T-helper 1 cell treated with Interleukin-12 subunit alpha and Interleukin-12 subunit beta and Interleukin-4 antibody, amounts not matched to agents 30 ng/mL and 1 ng/mL, for 36 hours (primary cell): ENCODE measurements around the gene SPECC1. TPM values are rescaled to one million over a fixed set of nuclear protein-coding genes. Genes with fewer than 3 reads are reported as not detected.
"Not testable (repeated sequence)": the region's sequence is repeated elsewhere in the genome, so short reads cannot be mapped to it uniquely, and the experiment has no call there.

Experiments used
- intact Hi-C: fragments of 100-400 bp; cut with micrococcal nuclease; formaldehyde crosslinking; loops from one replicate; pipeline ENCODE4 v1.15.1; 2024
- total RNA-seq: library from RNA; stranded (reverse); gene quantifications from 2 replicates; pipeline ENCODE4 v1.2.3, GENCODE V29; 2022

The SPECC1 gene
- total RNA-seq, 1 donor from 2014 or later: 10.8 TPM

- intact Hi-C loops: not testable (repeated sequence)
Measured at GRCh38 chr17:20227720-20228370, 218.7 kb downstream of the SPECC1 start.

- intact Hi-C loops: no loop called here
Measured at GRCh38 chr17:20228410-20228809, 219.3 kb downstream of the SPECC1 start.

- intact Hi-C loops: no loop called here
Measured at GRCh38 chr17:20228860-20229259, 219.7 kb downstream of the SPECC1 start.

- intact Hi-C loops: loop anchor here (5.0 kb wide), 1 partner anchor 254 kb away; the partner anchor contains the start of gene AKAP10
Measured at GRCh38 chr17:20230924-20231323, 221.8 kb downstream of the SPECC1 start.

DNA sequence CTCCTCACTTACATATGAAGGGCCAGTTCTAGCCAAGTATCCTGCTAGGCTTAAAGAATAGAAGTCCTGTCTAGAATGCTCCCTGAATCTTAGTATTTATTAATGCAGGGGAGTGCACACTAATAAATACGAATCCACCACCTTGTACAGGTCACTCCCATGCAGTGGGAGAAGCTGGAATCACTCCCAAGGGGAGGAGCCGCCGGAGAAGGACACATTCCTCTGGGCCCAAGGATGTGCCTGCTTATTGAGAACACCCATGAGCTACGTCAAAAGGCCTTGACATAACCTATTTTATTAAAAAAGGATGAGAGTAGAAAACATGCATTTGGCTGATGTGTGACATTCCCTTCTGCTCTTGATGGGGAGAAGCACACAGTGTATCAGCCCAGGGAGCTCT is 223.5 kb downstream of the SPECC1 start:
- intact Hi-C loops: loop anchor here (5.0 kb wide), 1 partner anchor 255 kb away; the partner anchor contains the start of gene AKAP10

DNA sequence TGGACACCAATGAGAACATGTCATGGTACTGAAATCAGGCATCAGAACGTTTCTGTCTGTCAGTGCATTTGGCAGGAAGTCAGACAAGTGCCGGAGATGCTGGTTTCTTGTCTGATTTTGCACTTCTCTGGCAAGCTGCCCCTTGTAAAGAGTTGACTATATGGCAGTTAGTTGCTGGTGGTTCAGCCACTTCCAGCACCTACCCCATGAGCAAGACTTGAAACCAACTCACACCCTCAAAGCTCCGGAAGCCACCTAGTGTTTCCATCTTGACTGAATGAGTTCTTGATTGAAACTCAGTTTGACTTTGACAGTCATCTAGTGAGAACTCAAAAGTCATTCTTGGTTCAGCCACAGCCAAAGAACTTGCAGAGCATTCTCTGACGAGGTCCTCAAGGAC is 225.1 kb downstream of the SPECC1 start:
- intact Hi-C loops: loop anchor here (1.0 to 5.0 kb wide), 6 partner anchors 8 to 257 kb away; partner anchors contain the start of gene AKAP10

DNA sequence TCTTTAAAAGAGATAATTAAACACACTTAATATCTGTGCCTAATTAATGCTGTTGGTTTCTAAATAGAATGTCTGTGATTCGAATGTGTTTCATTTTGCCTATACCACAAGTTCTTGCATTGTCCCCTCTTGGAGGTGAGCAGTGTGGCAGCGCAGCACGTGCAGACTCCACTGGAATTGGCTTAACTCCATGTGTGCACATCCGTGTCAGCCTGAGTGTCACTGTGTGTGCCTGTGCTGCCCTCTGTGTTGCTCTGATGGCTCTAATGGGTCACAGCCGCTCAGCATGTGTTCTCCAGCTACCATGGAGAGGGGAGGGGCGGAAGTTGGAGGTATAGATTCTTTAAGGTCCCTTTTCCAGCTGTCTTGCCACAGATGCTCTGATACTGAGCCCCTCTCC is 226.6 kb downstream of the SPECC1 start:
- intact Hi-C loops: loop anchor here (2.0 kb wide), 3 partner anchors 19 to 115 kb away; no protein-coding TSS in a partner anchor

- intact Hi-C loops: no loop called here
Measured at GRCh38 chr17:20236578-20237227, 227.5 kb downstream of the SPECC1 start.

GRCh38 chr17:20239776-20240175 is 230.6 kb downstream of the SPECC1 start:
- intact Hi-C loops: not testable (repeated sequence)

DNA sequence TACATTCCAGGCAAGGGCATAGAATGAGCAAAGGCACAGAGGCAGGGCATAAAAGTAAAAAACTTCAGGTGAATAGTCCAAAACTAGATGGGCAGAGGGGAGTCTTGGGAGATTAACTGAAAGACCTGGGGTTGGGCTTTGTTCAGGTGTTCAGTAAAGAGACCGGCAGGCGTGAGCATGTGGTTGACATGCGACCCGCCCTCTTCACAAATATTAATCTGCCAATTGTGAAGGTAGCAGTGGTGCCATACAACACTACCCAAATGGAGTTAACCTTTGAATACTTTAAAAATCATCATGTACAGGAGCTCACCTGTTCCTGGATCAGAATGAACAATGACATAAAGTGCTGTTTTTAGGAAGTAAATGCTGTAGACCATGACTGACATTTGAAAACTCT is 232.7 kb downstream of the SPECC1 start:
- intact Hi-C loops: no loop called here

- intact Hi-C loops: no loop called here
Measured at GRCh38 chr17:20242271-20242670, 233.1 kb downstream of the SPECC1 start.

DNA sequence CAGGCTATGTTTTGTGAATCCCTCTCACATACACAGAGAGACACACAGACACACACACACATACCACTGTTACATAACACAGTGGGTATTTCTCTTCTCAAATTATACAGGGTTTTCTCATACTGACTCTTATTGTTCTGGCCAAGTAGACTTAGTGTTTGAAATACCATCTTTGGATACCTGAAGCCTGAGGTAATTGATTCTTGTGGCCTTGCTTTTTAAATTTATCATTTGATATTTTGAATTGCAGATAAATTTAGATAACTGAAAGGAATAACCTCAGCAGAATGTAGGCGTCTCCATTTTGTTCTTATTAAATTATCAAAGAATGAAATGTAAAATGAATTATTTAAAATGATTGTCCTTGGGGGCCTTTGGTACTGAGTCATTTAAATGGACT is 234.4 kb downstream of the SPECC1 start:
- intact Hi-C loops: no loop called here

GRCh38 chr17:20244671-20245070 is 235.5 kb downstream of the SPECC1 start:
- intact Hi-C loops: no loop called here

DNA sequence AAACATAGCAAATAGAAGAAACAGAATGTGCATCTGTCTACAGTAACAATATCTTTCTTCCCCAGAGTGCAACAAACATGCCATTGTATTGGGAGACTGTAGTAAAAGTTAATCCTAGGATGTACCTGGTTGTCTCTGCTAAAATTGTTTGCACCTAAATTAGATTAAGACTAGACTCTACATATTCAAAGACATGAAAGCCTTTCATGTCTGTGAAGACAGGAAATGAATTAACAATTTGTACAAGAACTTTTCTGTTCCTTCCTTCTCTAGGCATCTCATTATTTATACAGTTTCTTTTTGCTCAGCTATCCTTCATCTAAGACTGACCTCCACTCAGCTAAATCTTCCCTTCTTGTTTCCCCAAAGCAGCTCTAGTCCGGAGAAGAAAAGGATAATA is 237.5 kb downstream of the SPECC1 start:
- intact Hi-C loops: no loop called here

GRCh38 chr17:20253323-20253722 is 244.2 kb downstream of the SPECC1 start:
- intact Hi-C loops: no loop called here

GRCh38 chr17:20254541-20254940 is 245.4 kb downstream of the SPECC1 start:
- intact Hi-C loops: loop anchor here (2.0 kb wide), 2 partner anchors 20 kb away; no protein-coding TSS in a partner anchor

DNA sequence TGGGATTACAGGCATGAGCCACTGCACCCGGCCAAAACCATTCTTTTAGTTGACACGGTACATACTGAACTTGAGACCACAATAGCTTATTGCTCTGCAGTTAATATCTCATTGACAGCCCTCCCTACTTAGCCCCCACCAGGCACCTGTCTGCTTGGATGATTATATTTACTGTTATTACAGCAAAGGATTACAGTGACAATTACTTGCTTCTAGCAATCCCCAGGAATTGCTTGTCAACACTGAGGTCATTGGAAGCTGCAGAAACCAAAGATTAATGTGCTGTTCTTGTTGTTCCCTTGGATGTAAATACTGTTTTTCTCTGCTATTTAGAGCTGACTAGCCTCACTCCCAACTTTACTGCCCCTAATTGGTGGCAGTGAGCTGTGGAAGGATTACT is 247.0 kb downstream of the SPECC1 start:
- intact Hi-C loops: no loop called here

GRCh38 chr17:20257008-20257407 is 247.8 kb downstream of the SPECC1 start:
- intact Hi-C loops: no loop called here

- intact Hi-C loops: no loop called here
Measured at GRCh38 chr17:20257798-20258197, 248.6 kb downstream of the SPECC1 start.

DNA sequence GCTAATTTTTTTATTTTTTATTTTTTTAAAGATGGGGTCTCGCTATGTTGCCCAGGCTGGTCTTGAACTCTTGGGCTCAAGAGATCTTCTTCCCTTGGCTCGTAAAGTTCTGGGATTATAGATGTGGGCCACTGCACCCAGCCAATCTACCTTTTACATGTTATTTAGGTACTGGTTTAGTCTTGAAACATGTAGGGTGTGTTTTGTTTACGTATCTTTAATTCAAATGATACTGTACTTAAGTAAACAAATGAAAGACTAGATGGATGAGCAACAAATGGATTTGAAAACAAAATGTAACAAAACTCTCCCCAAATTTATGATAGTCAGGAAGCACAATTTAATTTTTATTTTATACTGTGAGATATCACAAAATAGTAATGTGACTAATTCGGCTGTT is 250.5 kb downstream of the SPECC1 start:
- intact Hi-C loops: no loop called here

GRCh38 chr17:20260268-20260667 is 251.1 kb downstream of the SPECC1 start:
- intact Hi-C loops: no loop called here

DNA sequence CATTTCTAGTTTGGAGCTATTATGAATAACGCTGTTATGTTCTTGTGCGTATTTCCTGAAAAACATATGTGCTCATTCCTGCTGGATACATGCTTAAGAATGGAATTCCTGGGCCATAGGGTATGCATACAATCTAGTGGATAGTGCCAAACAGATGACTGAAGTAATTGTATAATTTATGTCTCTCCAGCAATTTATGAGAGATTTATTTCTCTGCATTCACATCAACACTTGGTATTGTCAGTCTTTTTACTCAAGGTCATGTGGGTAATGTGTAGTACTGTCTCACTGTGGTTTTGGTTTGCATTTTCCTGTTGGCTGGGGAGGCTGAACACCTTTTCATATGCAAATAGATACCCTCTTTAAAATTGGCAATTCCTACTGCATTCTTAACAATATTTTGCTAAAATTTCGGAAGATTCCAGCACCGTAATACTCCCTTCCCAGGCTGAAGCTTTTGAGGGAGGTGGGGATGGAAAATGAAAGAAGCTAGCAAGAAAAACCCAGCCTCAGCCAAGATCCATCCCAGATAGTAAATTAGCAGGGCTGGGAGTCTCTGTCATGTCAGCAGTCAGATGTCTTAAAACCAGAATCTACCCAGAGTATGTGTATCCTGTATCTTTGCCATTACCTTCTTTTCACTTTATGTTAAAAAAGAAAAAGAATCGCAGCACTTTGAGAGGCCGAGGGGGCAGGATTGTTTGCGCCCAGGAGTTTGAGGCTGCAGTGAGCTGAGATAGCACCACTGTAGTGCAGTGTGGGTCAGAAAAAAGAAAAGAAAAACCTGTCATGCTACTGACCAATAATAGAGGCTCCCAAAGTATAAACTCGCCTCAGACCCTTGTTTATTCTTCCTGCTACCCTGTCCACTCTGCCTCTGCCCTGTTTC is 253.3 kb downstream of the SPECC1 start:
- intact Hi-C loops: loop anchor here (1.0 kb wide), 1 partner anchor 28 kb away; no protein-coding TSS in a partner anchor
